ENCODE data around the gene RAP1GAP2.
A peak's percentile ranks its signal among the peaks of the same experiment; 100 is the strongest.

The RAP1GAP2 gene

GRCh38 chr17:2854143-2855055 lies 58.2 kb downstream of the RAP1GAP2 start:
- DNase-seq = peak; percentile 37

- no peak for DNase-seq
Measured at GRCh38 chr17:2855063-2855600, 58.9 kb downstream of the RAP1GAP2 start.

GRCh38 chr17:2856727-2857126 lies 60.5 kb downstream of the RAP1GAP2 start:
- no peak for DNase-seq

- no peak for DNase-seq
Measured at GRCh38 chr17:2860045-2860444, 63.8 kb downstream of the RAP1GAP2 start.

- no peak for DNase-seq
Measured at GRCh38 chr17:2860883-2861282, 64.6 kb downstream of the RAP1GAP2 start.

- no peak for DNase-seq
Measured at GRCh38 chr17:2862197-2862596, 66.0 kb downstream of the RAP1GAP2 start.

GRCh38 chr17:2863204-2863603 lies 67.0 kb downstream of the RAP1GAP2 start:
- no peak for DNase-seq

- DNase-seq = no peak
Measured at GRCh38 chr17:2865228-2865627, 69.0 kb downstream of the RAP1GAP2 start.

GRCh38 chr17:2867441-2868424 lies 71.5 kb downstream of the RAP1GAP2 start:
- no peak for DNase-seq

- no peak for DNase-seq
Measured at GRCh38 chr17:2869604-2870003, 73.4 kb downstream of the RAP1GAP2 start.

GRCh38 chr17:2871205-2871604 lies 75.0 kb downstream of the RAP1GAP2 start:
- no peak for DNase-seq

- no peak for DNase-seq
Measured at GRCh38 chr17:2871720-2872119, 75.5 kb downstream of the RAP1GAP2 start.

- no peak for DNase-seq
Measured at GRCh38 chr17:2872282-2872681, 76.0 kb downstream of the RAP1GAP2 start.

- no peak for DNase-seq
Measured at GRCh38 chr17:2874189-2874686, 78.0 kb downstream of the RAP1GAP2 start.

- no peak for DNase-seq
Measured at GRCh38 chr17:2875608-2876007, 79.4 kb downstream of the RAP1GAP2 start.

- DNase-seq = no peak
Measured at GRCh38 chr17:2876467-2876866, 80.2 kb downstream of the RAP1GAP2 start.

GRCh38 chr17:2878751-2879254 lies 82.6 kb downstream of the RAP1GAP2 start:
- DNase-seq = no peak

GRCh38 chr17:2880050-2880449 lies 83.8 kb downstream of the RAP1GAP2 start:
- DNase-seq = no peak

- no peak for DNase-seq
Measured at GRCh38 chr17:2881295-2881694, 85.1 kb downstream of the RAP1GAP2 start.

- DNase-seq = no peak
Measured at GRCh38 chr17:2883544-2884213, 87.4 kb downstream of the RAP1GAP2 start.

- DNase-seq = no peak
Measured at GRCh38 chr17:2885733-2886132, 89.5 kb downstream of the RAP1GAP2 start.

GRCh38 chr17:2888326-2888725 lies 92.1 kb downstream of the RAP1GAP2 start:
- DNase-seq = no peak

Measured in activated T-cell treated with anti-CD3 and anti-CD28 coated beads, Interleukin-2, amount 50 U/mL, for 48 hours (primary cell).